Measurements from ENCODE around the gene CEACAM1.
"Not testable (repeated sequence)": the region's sequence is repeated elsewhere in the genome, so short reads cannot be mapped to it uniquely, and the experiment has no call there.

GRCh38 chr19:42501243-42501642 lies 27.0 kb downstream of the CEACAM1 start:
- TF ChIP-seq CTCF, POLR2A, EP300 (IDR thresholded peaks at IDR 0.05): not testable (repeated sequence)

All from ovary (tissue), 3 donors.